ENCODE measurements around the gene PLEKHM3.
"Not testable (repeated sequence)": the region's sequence is repeated elsewhere in the genome, so short reads cannot be mapped to it uniquely, and the experiment has no call there.

PLEKHM3 gene

DNA sequence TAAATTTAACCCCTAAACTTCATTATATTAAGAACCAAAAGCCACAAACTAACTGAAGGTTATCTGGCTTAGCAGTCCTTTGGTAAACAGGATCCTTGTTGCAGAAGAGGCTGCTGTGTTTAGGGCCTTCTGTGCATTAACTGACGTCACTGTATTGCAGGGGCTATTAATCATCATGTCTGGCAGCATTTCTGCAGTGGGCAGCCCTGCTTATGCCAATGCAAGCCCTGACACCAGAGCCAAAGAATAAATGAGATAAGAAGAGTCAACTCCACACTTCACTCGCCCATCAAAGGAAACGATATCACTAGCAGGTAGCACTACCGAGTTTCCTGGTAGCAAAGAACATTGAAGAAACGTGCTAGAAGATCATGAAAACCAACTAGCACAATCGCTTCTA, 110.6 kb downstream of the PLEKHM3 start:
- DNase-seq (ENCODE audit: low read depth) = no peak
- TF ChIP-seq, protein P1, sequence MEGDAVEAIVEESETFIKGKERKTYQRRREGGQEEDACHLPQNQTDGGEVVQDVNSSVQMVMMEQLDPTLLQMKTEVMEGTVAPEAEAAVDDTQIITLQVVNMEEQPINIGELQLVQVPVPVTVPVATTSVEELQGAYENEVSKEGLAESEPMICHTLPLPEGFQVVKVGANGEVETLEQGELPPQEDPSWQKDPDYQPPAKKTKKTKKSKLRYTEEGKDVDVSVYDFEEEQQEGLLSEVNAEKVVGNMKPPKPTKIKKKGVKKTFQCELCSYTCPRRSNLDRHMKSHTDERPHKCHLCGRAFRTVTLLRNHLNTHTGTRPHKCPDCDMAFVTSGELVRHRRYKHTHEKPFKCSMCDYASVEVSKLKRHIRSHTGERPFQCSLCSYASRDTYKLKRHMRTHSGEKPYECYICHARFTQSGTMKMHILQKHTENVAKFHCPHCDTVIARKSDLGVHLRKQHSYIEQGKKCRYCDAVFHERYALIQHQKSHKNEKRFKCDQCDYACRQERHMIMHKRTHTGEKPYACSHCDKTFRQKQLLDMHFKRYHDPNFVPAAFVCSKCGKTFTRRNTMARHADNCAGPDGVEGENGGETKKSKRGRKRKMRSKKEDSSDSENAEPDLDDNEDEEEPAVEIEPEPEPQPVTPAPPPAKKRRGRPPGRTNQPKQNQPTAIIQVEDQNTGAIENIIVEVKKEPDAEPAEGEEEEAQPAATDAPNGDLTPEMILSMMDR (IDR thresholded peaks at IDR 0.05; ENCODE audit: low read depth, low read length) = no peak
- TF ChIP-seq, protein P2, sequence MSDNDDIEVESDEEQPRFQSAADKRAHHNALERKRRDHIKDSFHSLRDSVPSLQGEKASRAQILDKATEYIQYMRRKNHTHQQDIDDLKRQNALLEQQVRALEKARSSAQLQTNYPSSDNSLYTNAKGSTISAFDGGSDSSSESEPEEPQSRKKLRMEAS (IDR thresholded peaks at IDR 0.05; ENCODE audit: low read depth, low read length) = no peak
- no peak for TF ChIP-seq MYC (IDR thresholded peaks at IDR 0.05; ENCODE audit: low read depth, low read length)
- no peak for TF ChIP-seq POLR2A (IDR thresholded peaks at IDR 0.05; ENCODE audit: extremely low read depth, insufficient read length)

DNA sequence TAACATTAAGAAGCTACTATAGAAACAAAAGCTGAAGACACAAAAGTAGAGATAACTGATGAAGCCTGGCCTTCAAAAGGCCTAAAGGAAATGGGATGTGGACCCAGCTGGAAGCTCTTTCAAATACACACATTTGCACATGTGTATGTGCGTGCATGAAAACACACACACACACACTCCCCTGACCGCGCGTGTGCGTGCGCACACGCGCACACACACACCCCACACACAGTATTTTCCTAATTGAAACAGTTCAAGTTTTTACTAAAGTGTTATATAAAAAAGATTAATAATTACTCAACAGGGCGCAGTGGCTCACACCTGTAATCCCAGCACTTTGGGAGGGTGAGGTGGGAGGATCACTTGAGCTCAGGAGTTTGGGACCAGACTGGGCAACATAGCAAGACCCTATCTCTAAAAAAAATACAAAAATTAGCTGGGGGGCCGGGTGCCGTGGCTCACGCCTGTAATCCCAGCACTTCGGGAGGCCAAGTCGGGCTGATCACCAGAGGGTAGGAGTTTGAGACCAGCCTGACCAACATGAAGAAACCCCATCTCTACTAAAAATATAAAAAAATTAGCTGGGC, 111.5 kb downstream of the PLEKHM3 start:
- TF ChIP-seq, protein P1 (IDR thresholded peaks at IDR 0.05; ENCODE audit: low read depth, low read length) = no peak
- TF ChIP-seq, protein P2 (IDR thresholded peaks at IDR 0.05; ENCODE audit: low read depth, low read length) = no peak
- no peak for TF ChIP-seq MYC (IDR thresholded peaks at IDR 0.05; ENCODE audit: low read depth, low read length)
- no peak for TF ChIP-seq POLR2A (IDR thresholded peaks at IDR 0.05; ENCODE audit: extremely low read depth, insufficient read length)
- DNase-seq (ENCODE audit: low read depth) = no peak

More for the DNA sequence above, 110.6 kb downstream of the PLEKHM3 start:
- H3K4me3 ChIP-seq (ENCODE audit: low read depth, low read length) = no peak overlapping the region

DNA sequence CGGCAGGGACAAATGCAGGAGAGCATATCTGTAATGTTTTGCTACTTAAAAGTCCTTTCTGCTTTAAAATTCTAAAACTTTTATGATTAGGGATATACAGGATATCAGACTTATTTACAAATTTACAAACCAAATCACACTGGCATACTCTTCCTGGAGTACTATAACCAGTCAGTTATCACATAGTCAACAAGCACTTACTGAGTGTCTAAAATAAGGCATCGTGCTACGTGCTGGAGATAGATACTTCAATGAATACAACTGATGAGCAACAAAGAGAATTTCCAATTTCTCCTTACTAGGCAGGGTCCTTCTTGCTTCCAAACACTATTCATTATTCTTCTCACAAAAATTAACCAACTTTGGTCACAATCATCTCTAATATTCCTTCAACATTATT, 113.5 kb downstream of the PLEKHM3 start:
- no peak for DNase-seq (ENCODE audit: low read depth)
- no peak overlapping the region for H3K4me3 ChIP-seq (ENCODE audit: low read depth, low read length)
- TF ChIP-seq POLR2A (IDR thresholded peaks at IDR 0.05; ENCODE audit: extremely low read depth, insufficient read length) (no peak), MYC (IDR thresholded peaks at IDR 0.05; ENCODE audit: low read depth, low read length) (no peak)
- TF ChIP-seq, protein P1 (IDR thresholded peaks at IDR 0.05; ENCODE audit: low read depth, low read length) = no peak
- TF ChIP-seq, protein P2 (IDR thresholded peaks at IDR 0.05; ENCODE audit: low read depth, low read length) = no peak

More for the DNA sequence above, 111.5 kb downstream of the PLEKHM3 start:
- no peak overlapping the region for H3K4me3 ChIP-seq (ENCODE audit: low read depth, low read length)

DNA sequence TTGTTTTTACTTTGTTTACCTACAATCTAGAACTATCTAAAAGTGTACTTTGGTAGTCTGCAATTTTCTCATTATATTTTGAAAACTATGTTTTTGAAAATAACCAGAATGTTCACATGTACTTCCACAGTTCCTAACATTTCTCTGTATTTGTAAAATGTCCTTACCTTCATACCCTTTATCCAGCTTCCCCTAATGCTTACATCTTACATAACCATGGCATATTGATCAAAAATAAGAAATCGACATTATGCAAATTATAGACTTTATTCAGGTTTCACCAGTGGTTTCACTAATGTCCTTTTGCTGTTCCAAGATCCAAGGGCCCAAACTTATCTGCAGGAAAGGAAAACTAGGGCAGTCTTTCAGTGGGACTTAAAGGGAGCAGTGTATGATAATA, 114.1 kb downstream of the PLEKHM3 start:
- no peak for DNase-seq (ENCODE audit: low read depth)
- TF ChIP-seq POLR2A (IDR thresholded peaks at IDR 0.05; ENCODE audit: extremely low read depth, insufficient read length) (no peak), MYC (IDR thresholded peaks at IDR 0.05; ENCODE audit: low read depth, low read length) (no peak)
- TF ChIP-seq, protein P1 (IDR thresholded peaks at IDR 0.05; ENCODE audit: low read depth, low read length) = no peak
- TF ChIP-seq, protein P2 (IDR thresholded peaks at IDR 0.05; ENCODE audit: low read depth, low read length) = no peak
- no peak overlapping the region for H3K4me3 ChIP-seq (ENCODE audit: low read depth, low read length)

DNA sequence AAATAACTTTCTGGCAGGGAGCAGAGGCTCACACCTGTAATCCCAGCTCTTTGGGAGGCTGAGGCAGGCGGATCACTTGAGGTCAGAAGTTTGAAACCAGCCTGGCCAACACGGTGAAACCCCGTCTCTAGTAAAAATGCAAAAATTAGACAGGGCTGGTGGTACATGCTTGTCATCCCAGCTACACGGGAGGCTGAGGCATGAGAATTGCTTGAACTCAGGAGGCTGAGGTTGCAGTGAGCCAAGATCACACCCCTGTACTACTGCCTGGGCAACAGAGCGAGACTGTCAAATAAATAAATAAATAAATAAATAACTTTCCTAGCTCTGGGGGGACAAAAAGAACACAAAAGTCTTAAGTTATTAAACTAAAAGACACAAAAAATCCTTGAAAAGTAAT, 118.8 kb downstream of the PLEKHM3 start:
- not testable (repeated sequence) for DNase-seq (ENCODE audit: low read depth); H3K4me3 ChIP-seq (ENCODE audit: low read depth, low read length)

DNA sequence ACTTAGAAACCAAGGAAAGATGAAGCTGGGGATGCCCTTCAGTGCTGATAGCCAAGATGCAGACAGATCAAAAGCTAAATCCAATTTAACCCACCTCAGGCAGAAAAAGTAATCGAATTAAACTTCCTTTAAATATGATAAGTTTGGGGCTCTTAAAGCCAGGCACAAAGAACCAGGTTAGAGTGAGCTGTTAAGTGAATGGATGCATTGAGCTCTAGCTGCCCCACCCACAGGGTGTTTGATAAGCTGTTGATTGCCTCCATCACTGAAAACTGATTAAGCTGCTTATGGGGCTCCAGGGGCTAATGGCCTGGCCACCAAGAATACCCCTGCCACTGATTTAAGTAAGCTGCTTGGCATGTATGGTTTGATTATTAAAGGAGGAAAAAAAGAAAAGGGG, 119.8 kb downstream of the PLEKHM3 start:
- no peak overlapping the region for H3K4me3 ChIP-seq (ENCODE audit: low read depth, low read length)
- no peak for DNase-seq (ENCODE audit: low read depth)
- TF ChIP-seq MYC (IDR thresholded peaks at IDR 0.05; ENCODE audit: low read depth, low read length) (no peak), POLR2A (IDR thresholded peaks at IDR 0.05; ENCODE audit: extremely low read depth, insufficient read length) (no peak)

DNA sequence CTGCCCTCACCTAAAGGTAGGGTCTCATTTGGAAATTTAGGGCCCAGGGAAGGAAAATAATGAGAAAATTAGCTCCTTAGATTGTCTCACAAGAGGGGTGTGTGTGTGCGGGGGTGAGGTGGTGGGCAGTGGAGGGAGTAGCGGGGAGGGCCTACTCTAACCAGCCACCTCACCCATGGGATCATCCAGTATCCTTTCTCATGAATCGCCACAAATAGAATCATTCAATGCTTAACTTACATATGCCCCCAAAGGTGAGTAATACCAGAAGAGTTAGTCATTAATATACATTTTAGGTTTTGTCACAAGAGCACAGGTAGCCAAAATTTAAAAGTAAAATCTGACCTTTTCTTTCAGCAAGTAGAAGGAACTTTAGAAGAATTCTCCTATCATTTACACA, 122.1 kb downstream of the PLEKHM3 start:
- TF ChIP-seq POLR2A (IDR thresholded peaks at IDR 0.05; ENCODE audit: extremely low read depth, insufficient read length) = no peak
- no peak for TF ChIP-seq MYC (IDR thresholded peaks at IDR 0.05; ENCODE audit: low read depth, low read length)
- TF ChIP-seq, protein P1 (IDR thresholded peaks at IDR 0.05; ENCODE audit: low read depth, low read length) = no peak

More for the DNA sequence above, 122.1 kb downstream of the PLEKHM3 start:
- H3K4me3 ChIP-seq (ENCODE audit: low read depth, low read length) = no peak overlapping the region
- no peak for DNase-seq (ENCODE audit: low read depth)
